GM04503 (cell line): Measurements from ENCODE around the gene SPRN.
"Not testable (repeated sequence)": the region's sequence is repeated elsewhere in the genome, so short reads cannot be mapped to it uniquely, and the experiment has no call there.

Experiments
- DNase-seq: peaks from one replicate; pipeline ENCODE4 v3.0.0-alpha.2; 2012; ENCODE audit warnings: low read depth

The SPRN gene

GRCh38 chr10:133405272-133405671 is 19.2 kb downstream of the SPRN start:
- no peak for DNase-seq

GRCh38 chr10:133403784-133404183 is 20.6 kb downstream of the SPRN start:
- DNase-seq: no peak

- no peak for DNase-seq
Measured at GRCh38 chr10:133403359-133403758, 21.1 kb downstream of the SPRN start.

GRCh38 chr10:133401981-133402725 is 22.3 kb downstream of the SPRN start:
- no peak for DNase-seq

GRCh38 chr10:133401500-133401899 is 22.9 kb downstream of the SPRN start:
- no peak for DNase-seq

- DNase-seq: no peak
Measured at GRCh38 chr10:133400624-133401424, 23.6 kb downstream of the SPRN start.

- DNase-seq: no peak
Measured at GRCh38 chr10:133399123-133399601, 25.3 kb downstream of the SPRN start.

GRCh38 chr10:133397938-133398337 is 26.5 kb downstream of the SPRN start:
- DNase-seq: no peak

GRCh38 chr10:133396035-133396624 is 28.3 kb downstream of the SPRN start:
- DNase-seq: no peak

- no peak for DNase-seq
Measured at GRCh38 chr10:133394801-133395221, 29.6 kb downstream of the SPRN start.

- DNase-seq: peak; percentile 60
Measured at GRCh38 chr10:133394064-133394663, 30.3 kb downstream of the SPRN start, which contains the start of gene MTG1. TSS of gene MTG1 (plus strand) at chr10:133394157. CDS start at chr10:133394221, 64 bp downstream.

- no peak for DNase-seq
Measured at GRCh38 chr10:133393401-133394063, 30.9 kb downstream of the SPRN start.

GRCh38 chr10:133391761-133392518 is 32.5 kb downstream of the SPRN start:
- no peak for DNase-seq

GRCh38 chr10:133391249-133391635 is 33.2 kb downstream of the SPRN start:
- DNase-seq: no peak

GRCh38 chr10:133390597-133391248 is 33.7 kb downstream of the SPRN start:
- DNase-seq: no peak

- no peak for DNase-seq
Measured at GRCh38 chr10:133388973-133389818, 35.2 kb downstream of the SPRN start.

- no peak for DNase-seq
Measured at GRCh38 chr10:133388236-133388972, 36.0 kb downstream of the SPRN start.

GRCh38 chr10:133386951-133387350 is 37.5 kb downstream of the SPRN start:
- DNase-seq: not testable (repeated sequence)

GRCh38 chr10:133385214-133385613 is 39.2 kb downstream of the SPRN start:
- DNase-seq: no peak
